GM19351 (cell line): ENCODE data around the gene GLT1D1.

Experiments used
- ATAC-seq: cut with Tn5 transposase; IDR thresholded peaks from one replicate; pipeline ENCODE4 v1.9.1; 2021; ENCODE audit warnings: mild to moderate bottlenecking, moderate library complexity; ENCODE audit not compliant: unreplicated experiment

The GLT1D1 gene

DNA sequence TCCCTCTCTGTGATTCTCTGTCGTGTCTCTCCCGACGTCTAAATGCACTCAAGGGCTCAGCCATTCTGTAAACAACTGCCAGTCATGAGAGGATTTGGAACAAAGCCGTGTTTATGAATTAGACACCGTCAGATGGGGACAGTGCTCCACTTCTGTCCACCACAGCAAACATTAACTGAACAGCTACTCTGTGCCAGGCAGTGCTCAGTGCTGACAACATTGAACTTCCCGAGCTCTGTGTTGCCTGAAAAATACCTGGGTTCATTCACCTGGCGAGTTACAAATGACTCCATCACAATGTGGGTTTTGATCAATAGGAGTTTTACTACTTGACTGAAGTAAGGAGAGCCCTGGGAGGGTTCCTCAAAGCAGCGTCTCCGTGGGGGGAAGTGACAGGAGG lies 139.3 kb downstream of the GLT1D1 start:
- ATAC-seq = no peak

DNA sequence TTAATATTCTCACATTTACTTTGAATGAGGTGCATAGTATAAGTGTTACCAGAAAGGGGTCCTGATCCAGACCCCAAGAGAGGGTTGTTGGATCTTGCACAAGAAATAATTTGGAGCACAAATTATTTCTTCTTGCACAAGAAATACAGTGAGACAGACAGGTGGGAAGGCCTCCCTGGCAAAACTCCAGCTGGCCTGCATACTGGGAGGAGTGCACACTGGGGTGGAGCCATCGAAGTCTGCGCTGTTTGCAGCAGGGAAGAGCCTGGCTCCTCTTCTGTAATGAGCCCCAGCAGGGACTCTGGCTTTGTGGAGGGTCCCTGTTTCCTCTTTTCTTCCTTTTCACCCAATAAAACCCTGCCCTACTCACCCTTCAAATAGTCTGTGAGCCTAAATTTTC lies 141.6 kb downstream of the GLT1D1 start:
- ATAC-seq = no peak

DNA sequence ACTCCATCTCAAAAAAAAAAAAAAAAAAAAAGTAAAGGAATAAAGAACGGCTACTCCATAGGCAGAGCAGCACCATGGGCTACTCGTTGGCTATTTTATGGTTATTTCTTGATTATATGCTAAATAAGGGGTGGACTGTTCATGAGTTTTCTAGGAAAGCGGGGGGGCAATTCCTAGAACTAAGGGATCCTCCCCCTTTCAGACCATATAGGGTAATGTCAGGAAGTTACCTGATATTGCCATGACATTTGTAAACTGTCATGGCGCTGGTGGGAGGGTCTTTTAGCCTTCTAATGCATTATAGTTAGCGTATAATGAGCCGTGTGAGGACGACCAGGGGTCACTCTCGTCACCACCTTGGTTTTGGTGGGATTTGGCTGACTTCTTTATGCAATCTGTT lies 142.3 kb downstream of the GLT1D1 start:
- ATAC-seq = no peak

DNA sequence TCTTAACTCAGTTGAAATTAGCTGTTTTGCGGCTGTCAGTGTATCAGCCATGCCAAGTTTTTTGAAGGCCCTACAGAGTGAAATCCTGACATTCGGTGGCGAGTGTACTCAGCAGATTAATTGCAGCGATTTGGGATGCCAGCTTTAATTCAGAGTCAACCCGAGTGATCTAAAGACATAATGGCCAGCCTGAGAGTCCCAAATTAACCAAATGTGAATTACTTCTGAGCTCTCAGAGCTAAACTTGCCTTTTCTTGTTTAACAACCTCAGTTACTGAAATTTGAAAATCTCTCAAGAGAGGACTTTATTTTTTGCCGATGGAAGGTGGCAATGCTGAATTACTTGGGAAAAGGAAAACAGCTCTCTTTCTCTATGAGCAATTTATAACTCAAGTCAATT lies 148.5 kb downstream of the GLT1D1 start:
- no peak for ATAC-seq

DNA sequence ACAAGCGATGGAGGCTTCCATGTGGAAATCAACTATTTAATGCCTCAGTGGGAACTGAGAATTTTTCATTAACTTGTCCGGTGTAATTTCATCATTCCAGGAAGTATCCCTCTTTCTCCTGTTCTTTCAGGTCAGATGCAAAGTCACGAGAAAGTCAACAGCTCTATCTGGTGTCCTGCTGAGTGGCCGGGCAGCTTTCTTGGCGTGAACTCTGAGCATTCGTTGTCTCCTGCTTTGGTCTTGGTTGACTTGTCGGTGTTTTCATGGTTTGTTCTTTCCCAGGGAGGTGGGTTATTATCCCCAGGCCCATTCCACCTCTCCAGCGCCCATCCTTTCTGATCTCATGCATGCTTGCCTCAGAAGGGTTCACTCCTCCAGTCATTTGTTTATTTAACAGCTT lies 149.1 kb downstream of the GLT1D1 start:
- ATAC-seq = no peak

DNA sequence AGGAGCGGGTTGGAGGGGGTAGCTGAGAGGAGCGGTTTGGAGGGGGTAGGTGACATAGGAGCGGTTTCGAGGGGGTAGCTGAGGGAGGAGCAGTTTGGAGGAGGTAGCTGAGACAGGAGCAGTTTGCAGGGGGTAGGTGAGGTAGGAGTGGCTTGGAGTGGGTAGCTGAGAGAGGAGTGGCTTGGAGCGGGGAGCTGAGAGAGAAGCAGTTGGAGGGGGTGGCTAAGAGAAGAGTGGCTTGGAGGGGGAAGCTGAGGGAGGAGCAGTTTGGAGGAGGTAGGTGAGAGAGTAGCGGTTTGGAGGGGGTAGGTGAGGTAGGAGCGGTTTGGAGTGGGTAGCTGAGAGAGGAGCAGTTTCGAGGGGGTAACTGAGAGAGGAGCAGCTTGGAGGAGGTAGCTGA lies 152.1 kb downstream of the GLT1D1 start:
- no peak for ATAC-seq

DNA sequence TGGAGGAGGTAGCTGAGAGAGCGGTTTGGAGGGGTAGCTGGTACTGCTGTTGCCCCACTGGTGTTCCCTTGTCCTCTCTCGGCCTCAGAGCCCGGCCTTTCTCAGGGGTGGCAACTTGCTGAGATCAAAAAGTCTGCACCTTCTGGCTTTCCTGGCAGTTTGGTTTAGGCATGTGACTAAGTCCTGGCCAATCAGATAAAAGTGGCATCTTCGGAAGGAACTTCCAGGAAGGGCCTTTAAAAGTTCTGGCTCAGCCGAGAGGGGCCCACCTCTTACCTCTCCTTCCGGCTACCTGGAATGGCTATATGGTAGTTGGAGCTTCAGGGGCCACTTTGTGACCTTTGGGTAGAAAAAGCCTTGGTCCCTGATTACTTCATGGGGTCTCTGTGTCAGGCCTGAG lies 152.6 kb downstream of the GLT1D1 start:
- ATAC-seq = no peak

DNA sequence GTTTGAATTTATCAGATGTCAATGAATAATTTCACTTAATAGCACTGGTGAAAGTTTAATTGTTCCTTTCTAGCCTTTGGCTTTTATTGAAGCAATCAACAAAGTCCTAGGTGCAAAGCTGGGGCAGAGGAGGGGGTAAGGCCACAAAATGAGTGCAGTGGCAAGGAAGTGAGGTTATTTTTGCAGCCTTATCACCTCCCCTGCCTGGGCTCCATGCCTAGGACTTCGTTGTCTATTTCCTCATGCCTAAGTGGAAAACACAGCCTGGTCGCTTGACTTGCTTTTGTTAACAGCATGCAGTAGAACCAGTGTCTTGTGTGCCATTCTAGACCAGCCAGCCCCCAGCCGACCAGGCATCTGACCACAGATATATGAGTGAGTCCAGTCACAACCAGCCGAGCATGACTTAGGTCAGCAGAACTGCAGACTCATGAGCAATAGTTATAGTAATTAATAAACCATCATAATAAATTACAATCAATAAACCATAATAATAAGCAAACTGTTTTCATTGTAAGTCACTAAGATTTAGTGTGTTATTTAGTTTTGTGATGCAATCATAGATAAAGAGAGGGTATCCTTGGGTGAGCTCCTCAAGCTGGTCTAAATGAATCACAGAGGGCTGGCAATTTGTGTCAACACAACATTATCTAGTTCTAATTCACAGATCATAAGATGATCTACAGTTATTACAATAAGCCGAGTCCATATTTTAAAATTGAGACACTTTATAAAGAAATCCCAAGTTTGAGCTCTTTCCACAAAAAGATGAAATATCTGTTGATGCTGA lies 156.8 kb downstream of the GLT1D1 start:
- no peak for ATAC-seq

DNA sequence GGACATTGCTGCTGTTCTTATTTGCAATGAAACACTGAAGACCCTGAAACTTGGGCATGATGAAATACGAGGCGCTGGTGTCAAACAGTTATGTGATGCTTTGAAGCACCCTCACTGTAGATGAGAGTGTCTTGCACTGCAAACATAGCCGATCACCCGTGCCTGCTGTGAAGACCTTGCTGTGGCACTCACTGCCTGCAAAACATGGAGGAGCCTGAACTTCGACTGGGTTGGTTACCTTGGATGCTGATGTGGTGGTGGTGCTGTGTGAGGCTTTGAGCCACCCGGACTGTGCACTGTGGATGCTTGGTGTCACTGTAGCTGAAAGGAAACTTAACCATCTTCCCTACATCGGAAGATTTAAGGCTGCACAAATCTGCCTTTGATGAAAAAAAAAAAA lies 162.9 kb downstream of the GLT1D1 start:
- no peak for ATAC-seq

DNA sequence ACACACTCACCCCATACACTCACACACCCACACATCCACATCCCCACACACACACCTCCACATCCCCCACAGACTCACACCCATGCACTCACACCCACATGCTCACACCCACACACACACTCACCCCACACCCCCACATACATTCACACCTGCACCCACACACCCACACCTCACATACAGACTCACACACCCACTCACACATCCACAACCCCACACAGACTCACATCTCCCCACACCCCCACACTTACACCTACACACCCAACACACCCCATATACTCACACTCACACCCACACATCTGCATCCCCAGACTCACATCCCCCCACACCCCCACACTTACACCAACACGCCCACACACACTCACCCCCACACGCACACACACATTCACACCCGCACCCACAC lies 171.8 kb downstream of the GLT1D1 start:
- ATAC-seq = no peak

DNA sequence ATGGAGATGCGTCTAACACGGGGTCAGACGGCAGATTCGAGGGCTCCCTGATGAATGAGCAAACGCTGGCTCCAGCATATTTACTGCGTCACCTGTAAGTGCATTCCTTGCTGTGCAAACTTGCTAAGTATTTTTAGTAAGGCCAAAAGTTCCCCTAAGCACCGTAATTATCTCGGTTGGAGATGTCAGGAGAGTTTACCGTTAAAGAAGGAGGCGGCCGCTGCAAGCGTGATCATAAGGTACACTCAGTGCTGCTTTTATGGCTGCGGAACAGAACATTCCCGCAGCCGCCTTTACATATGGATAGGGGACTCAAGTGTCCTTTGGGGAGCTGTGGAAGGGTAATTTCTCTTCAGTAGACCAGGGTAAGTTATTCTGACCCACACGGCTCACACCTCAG lies 175.6 kb downstream of the GLT1D1 start:
- no peak for ATAC-seq
